ENCODE measurements around the gene OXER1.
A peak's percentile ranks its signal among the peaks of the same experiment; 100 is the strongest.

The OXER1 gene

DNA sequence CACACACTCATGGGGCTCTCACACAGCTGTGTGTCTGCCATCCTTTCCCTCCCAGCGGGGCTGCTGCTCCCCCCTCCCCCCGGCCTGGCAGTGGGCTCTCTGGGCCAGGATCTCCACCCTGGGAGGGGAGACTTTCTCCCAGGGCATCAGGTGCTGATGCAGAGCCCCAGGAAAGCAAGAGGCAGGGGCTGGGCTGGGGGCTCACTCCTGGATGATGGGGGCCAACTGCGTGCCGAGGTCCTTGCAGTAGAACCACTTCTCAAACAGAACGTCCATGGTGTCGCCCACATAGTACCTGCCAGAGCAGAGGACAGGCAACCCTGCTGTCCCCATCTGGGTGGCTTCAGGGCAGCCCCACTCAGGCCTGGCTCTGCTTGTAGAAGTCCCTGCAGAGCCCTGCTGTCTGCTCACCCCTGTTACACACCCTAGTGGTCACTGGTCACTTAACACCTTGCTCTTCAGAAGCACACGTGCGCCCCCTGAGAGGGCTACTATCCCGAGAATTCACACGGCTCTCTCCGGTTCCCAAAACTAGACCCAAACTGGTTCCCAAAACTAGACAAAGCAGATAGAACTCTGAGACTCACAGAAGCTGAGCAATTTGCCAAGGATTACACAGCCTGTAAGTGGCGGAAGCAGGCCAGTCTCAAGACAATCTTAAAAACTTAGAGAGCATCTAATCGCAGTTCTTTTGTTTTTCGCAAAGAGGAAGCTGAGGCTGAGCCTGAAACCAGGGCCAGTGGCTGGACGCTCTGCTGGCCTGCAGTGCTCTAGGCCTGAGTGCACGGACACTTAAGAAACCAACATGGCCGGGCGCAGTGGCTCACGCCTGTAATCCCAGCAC lies 6.6 kb upstream of the OXER1 start:
- DNase-seq (ENCODE audit: low read depth in 2 of 2): no peak

DNA sequence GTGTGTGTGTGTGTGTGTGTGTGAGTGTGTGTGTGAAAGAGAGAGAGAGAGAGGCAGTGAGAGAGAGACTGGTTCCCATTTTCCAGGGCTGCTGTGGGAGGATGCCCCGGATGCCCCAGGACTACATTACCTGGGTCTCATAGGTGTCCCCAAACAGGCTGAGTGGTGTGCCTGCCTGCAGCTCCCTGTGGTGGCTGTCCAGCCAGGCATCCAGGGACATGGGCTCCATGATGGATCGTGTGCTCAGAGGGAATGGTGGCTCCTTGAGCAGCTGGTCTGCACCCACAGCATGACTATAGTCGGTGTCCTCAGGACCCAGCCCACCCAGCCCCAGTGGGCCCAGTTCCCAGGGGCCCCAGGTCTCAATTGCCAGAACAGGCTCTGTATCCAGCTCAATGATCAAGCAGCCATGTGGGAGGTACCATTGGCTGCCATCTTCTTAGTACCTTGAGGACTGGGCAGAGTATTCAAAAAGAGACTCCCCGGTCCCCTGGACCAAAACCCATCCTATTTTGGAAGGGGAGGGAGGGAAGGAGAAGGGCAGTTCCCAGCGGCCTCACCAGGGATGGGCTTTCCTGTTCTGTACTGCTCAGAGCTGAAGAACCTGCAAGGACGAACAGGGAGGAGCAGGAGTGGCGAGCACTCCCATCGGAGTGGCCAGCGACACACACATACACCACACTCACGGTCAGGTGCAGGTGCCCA lies 5.8 kb upstream of the OXER1 start:
- no peak for DNase-seq (ENCODE audit: low read depth in 2 of 2)

DNA sequence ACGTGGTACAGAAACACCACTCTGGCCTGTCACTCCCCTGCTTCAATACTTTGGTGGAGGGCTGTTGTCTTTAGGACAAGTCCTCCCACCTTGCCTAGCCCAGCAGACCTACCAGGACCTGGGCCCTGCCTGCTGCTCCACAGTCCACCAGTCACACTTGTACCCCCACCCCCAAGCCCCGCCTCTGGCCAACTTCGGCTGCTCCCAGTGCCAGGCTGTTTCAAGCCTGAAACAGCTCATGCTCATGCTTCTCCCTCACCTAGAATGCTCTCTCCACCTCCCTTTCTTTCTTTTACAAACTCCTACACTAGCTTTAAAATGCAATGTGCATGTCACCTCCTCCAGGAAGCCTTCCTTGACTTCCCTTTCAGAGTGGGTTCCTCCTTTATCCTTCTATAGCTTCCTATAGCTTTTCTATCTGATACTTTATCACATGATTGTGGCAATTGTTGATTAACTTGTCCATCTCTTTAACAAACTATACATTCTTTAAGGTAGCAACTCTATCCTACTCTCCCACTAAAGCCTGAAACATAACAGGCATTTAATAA lies 4.8 kb upstream of the OXER1 start:
- no peak for DNase-seq (ENCODE audit: low read depth in 2 of 2)

DNA sequence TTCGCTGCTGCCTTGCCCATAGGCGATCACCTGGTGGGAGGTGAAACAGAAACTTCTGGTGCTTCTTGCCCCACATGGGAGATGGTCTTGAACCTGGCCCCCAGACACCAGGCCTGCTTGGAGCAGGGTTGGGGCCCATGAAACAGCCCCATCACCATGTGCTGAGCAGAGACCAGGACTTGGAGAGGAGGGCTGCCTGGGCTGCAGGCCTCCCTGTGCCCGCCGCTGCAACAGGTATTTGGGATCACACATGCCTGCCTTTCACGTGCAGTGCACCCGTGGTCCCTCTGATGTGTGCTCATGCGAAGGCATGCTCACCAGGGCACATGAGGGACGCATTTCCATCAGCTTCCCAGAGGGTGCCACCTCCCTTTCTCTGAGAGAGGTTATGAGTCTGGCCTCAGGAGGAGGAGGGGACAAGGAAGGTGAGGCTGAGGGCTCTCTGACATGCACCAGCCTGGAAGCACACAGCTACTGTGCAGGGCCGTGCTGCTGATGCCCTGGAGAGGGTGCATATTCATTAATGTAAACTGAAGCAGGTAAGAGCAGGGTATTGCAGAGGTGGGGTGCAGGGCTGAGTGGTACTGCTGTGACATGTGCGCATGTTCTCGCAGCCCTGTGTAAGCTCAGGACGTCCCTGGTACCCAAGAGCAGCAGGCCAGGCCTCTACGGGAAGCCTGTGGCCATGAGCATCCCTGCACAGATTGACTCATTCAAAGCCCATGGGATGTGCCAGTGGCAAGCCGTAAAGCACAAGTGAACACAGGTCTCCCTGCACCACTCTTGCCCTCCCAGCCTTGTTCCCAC lies 4.2 kb upstream of the OXER1 start:
- no peak for DNase-seq (ENCODE audit: low read depth in 2 of 2)

DNA sequence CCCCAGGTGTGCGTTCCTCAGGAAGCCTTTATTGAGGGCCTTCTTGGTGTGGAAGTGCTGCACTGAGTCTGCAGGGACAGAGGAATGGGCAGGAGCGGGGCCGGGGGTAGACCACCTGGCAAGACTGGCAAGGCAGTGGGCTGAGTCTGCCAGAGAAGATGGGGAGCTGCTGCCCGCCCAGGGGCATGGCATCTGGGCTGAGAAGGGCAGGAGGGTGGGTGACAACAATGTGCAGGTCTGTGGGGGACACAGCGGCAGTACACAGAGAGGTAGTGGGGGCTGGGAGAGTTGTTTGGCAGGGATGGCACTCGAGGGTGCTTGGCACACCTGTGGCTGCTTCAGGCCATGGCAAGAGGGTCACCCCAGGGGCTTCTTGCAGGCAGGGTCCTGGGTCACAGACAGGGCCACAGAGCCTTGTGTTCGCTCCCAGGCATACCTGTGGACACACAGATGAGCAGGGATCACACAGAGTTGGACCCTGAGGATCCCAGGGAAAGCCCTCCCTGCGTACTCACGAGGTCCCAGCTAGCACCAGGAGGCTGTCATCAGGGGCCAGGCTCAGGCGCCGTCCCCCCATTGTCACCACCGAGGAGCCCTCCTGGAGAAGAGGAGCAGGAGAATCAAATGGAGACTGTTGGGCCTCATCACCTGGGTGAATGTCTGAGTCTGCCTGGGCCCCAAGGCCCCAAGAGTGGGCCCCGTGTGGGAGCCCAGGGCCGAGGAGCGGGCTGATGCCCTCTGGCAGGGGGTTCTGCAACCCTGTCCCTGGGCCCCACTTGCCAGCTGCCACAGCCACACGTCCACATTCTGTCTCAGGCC lies 3.4 kb upstream of the OXER1 start:
- no peak for DNase-seq (ENCODE audit: low read depth in 2 of 2)

DNA sequence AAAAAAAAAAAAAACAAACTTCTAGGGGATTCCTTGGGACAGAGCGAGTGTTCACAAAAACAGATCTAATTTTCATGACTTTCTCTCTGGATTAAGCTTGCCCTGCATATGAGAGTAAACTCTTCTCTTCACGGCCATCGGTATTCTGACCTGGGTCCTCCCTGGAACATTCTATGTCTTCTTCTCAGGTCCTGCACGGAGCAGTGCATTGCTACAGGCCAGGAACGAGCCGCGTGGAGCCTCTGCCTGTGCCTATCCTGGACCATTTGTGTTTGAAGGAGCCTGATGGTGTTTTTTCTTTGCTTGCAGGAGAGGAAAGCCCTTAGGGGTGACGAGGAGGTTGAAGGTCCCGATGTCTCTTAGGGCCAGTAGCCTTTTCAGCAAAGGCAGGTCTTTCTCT lies 1.8 kb upstream of the OXER1 start:
- no peak for DNase-seq (ENCODE audit: low read depth in 2 of 2)

DNA sequence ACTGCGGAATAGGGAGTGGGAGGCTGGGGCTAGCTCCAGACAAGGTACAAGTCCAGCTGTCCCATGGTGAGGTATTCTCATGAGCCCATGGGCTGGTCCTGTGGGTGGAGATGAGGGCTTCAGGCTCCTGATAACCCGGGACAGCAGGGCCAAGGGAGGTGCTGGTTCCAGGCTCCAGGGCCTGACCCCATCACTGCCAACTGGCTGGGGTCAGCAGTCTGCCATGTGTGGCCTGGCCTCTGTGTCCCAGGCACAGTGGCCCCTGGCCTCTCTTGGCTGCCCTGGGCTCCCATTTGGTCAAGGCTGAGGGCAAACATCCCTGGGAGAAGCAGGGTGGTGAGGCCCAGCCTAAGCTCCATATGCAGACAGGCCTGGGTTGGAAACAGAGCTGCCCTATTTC lies 966 bp upstream of the OXER1 start:
- DNase-seq (ENCODE audit: low read depth in 2 of 2): no peak

DNA sequence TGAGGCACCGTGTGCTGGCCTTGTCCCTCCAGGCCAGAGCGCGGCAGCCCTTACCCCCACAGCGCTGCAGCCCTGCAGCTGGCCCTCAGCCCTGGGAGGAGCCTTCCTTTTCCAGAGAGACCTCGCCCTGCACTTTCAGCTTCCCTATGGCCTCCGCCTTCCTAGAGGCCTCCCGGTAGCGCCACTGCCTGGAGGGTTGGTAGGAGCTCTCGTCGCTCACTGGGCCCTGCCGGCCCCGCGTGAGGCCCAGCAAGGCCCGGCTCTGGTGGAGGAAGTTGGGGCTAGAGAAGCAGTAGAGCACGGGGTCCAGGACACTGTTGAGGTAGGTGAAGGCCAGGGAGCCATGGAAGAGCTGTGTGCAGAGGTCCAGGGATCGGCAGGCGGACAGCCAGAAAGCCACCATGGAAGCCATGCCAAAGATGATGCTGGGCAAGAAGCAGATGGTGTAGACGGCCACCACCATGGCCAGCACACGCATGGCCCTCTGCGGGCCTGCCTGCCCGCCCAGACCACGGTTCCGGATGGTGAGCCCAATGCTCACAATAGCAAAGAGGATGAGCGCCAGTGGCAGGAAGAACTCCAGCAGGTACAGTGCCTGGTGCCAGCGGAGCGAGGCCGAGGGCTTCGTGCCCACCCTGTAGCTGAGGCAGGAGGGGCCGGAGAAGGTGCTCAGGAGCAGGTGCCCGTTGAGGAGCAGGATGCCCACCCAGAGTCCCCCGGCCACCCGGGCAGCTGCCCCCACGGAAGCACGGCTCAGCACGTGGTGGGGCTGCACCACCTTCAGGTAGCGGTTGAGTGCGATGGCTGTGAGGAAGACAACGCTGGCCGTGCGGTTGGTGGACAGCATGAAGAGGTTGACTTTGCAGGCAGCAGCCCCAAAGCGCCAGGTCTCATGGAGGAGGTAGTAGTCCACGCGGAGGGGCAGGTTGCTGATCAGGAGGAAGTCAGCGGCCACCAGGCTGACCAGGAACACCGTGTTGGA lies 821 bp downstream of the OXER1 start:
- no peak for DNase-seq (ENCODE audit: low read depth in 2 of 2)

DNA sequence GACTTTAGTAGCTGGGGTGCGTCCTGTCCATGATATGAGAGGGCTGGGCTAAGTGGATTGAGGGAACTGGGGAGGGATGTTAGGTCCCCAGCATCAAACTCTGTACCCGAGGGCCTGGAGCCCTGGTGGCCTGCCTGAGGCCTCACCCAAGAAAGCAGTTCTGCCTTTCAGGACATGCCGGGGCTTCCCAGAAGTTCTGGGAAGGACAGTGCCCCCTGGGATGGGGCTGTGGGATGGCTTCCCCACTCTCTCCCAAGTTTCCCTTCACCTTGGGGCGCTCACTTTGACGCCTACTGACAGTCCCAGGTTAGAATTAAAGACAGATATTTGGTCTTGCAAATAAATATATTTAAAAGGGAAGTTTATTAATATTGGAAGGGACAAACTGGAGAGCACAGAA lies 1.8 kb downstream of the OXER1 start:
- DNase-seq (ENCODE audit: low read depth in 2 of 2): no peak

DNA sequence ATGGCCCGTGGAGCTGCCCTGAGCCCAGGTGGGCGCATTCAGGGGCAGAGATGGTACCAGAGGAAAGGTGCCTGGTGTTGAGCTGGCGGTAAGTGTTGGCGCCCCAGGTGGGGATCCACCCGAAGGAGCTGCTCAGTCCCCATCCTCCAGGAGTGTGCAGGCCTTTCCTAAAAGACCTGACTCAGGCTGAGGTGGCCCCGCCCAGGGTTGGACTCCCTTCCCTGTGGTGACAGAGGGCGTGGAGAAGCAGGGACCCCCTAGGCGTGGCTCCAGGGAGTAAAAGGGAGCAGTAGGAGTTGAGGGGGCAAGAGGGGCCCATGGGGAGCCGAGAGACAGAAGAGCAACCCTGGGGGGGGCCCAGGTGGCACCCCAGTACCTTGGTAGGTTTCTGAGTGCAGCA lies 2.4 kb downstream of the OXER1 start:
- DNase-seq (ENCODE audit: low read depth in 2 of 2): no peak

DNA sequence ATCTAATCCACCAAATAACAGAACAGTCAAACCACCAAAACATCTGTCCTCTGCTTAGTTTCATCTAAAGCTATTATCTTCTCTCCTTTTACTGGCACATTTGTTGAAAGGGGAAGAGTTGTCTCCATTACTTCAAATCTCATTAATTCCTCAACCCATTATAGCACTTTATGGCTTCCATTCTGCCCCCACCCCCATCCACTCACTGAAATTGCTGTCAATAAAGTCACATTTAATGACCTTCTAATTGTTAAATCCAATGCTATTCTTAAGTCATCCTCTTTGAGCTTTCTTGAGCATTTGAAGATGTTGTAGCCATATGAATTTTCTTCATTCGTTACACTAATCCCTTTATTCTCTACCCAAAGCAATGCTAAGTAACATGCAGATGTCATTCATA lies 5.2 kb downstream of the OXER1 start:
- DNase-seq (ENCODE audit: low read depth in 2 of 2): no peak

DNA sequence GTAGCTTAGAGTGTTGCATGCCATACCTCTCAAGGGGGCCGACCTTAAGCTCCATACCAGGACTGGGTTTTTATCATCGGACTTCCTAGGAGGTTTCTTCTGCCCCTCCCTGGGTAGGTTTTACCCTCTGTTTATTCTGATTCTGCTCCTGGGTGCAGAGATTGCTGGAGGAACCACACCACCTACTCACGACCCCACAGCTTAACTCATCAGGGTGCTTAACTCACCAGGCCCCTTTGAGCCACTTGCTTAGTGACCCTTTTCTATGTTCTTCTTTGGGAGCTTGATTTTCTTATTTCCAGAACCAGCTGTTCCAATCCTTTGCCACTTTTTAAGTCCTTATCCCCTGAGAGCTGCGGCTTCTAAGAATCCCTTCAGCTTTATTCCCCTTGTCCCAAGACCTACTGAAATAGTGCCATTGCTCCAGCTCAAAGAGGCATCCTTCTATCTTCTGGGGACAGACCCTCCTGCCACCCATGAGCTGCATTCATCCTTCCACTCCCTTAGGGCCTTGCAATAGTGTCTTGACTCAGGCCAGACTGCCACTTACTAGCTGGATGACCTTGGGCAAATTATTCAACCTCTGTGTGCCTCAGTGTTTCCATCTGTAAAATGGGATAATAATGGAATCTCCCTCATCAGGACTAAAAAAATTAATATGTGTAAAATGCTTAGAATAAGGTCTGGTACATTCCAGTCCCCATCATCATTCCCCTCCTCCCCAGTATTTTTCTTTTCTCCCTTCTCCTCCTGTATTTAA lies 5.8 kb downstream of the OXER1 start:
- no peak for DNase-seq (ENCODE audit: low read depth in 2 of 2)

DNA sequence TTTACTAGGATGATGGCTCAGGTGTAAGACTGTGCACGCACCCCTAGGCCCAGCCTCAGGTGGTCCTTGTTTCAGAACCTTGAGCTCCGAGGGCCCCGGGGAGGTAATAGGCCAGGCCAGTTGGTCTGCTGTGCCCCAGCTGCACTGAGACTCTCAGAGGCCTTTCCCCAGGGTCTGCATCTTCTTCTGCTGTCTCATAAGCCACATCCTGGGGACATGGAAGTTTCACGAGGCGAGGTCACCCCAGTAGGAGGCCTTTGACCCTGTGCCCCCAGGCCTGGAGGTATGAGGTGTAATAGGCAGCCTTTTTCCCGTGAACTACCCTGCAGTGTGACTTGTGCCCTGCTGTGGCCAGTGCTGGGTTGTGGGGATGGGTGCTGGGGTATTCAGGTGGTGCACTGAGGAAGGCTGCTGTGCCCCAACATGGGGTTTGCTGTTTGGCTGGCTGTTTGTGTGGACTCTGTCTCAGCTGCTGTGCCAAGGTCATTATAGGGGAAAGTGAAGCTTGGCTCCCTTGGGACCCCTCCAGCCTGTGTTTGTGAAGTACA lies 6.9 kb downstream of the OXER1 start:
- no peak for DNase-seq (ENCODE audit: low read depth in 2 of 2)

DNA sequence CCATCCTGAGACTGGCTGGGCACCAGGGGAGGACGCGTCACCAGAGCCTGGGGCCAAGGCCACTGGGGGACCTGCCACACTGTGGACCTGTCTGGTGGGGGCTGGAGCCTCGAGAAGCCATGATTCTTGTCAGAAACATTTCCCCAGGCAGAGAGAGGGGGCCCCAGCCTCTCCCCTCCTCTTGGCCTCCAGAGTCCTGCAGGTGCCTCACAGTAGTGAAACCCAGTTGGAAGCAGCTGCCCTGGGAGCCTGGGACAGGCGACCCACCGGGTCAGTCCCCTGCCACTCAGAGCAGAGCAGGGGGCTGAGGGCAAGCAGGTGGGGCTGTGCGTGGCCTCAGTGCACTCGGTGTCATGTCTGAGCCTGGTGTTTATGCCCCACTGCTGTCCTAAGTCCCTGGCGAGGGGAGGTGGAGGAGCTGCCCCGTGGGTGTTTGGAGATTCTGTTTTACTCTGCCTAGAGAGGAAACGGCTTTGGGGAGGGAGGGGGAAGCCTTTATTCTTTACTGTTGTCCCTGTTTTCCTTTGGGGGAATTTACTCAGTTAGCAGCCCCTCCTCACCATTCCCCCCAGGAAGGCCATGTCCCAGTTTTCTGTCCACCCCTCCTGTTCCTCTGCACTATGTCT lies 7.7 kb downstream of the OXER1 start:
- no peak for DNase-seq (ENCODE audit: low read depth in 2 of 2)

DNA sequence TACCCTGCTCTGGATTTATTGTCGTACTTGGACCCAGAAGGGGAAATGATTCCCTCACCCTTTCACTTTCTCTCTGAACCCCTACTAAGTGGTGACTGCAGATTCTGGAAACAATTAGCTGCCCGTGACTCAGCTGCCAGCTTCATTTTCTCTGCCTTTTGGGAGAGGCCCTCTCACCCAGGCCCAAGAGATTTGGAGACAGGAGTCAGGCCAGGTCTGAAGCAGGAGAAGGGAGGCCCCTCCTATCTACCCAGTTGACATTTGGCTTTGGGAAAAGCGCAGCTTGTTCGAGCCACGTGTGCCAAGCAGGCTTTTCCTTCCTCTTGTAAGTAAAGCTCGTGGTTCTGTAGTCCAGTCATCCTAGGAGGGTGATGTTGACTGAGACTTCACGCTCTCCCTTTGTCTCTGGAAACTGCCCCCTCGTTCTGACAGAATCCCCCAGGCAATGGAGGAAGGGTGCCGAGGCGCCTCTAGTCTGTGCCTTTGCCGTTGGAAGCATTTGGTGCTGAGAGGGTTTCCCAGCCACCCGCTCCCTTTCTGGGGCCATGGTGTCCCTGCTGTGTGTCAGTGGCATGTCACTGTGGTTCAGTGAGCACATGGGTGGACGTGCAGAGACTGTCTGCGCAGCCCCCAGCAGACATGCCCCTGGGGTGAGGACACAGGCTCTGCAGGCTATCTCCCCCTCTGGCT lies 8.6 kb downstream of the OXER1 start:
- DNase-seq (ENCODE audit: low read depth in 2 of 2): peak; percentile 27 to 40

DNA sequence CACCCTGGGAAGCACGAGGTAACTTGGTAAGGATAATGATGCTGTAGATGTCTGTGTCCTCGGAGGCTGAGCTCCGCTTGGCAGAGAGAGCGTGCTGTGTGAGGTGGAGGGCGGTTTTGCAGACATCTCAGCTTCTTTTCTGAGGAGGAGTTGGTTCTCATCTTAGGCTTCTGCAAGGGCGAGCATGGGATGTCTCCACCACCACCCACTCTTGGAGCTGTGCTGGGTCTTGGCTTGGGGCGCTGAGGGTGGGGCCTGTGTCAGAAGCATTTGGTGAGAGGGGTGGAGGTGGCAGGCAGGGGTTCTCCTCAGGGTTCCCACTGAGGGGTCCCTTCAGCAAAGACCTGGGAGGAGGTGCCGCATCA lies 9.2 kb downstream of the OXER1 start:
- DNase-seq (ENCODE audit: low read depth in 2 of 2): no peak

DNA sequence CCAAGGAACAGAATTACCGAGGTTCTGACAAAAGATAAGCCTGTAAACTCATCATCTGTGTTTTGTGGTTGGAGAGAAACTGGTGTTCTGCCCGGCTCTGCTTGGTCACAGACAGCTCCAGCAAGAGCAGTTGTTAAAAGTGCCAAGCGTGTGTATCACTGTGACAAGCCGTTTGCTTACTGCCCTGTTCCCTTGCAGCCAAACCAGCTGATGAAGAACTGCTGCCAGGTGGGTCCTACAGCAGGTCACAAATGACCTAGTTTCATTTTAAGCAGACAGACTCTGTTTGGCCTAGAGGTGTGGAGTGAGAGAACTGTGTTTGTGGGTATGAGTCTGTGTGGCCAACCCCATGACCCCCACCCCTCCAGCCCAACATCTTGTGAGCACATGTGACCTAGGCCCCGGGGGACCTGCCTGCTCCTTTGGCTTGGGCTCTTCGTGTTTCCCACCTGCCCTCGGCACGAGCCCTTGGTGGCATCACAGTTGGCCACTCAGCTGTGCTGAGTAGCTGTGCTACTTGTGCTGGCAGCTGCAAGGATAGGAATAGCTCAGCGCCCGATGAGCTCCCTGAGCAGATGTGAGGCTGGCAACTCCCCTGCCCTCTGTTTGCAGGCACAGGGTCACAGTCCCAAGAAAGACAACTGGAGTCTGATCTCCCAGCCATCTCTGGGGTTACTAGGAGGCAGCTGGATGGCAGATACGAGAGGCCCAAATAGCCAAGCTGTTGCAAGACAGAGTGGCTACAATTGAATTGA lies 9.7 kb downstream of the OXER1 start:
- no peak for DNase-seq (ENCODE audit: low read depth in 2 of 2)
